A673 (cell line): ENCODE data around the gene ZNF511. TPM values are rescaled to one million over a fixed set of nuclear protein-coding genes. Genes with fewer than 3 reads are reported as not detected.

Experiments used
- BruUV-seq: library from RNA; stranded (reverse); fragments of 400-500 nt; replicated peaks from 2 replicates; lab custom pipeline; 2021; lab: Mats Ljungman, UMichigan
- CTCF ChIA-PET: fragments of 300-600 bp; sonication (Branson Sonifier 250); formaldehyde crosslinking; loops from one replicate; lab custom pipeline; 2022; ENCODE audit warnings: antibody characterized with exemption; lab: Charles Lee
- POLR2A ChIA-PET: fragments of 300-600 bp; sonication (Branson Sonifier 250); formaldehyde crosslinking; loops from one replicate; lab custom pipeline; 2022; ENCODE audit warnings: antibody characterized with exemption; ENCODE audit not compliant: low non-redundant PET; lab: Charles Lee
- DNase-seq: peaks from one replicate; pipeline ENCODE4 v3.0.0-alpha.2; 2015; ENCODE audit warnings: low spot score
- H3K27ac ChIP-seq: fragments of 200-600 bp; sonication (generic); 2 replicates; pipeline ENCODE4 v1.5.1; 2016; ENCODE audit warnings: mixed run types, low read depth, mild to moderate bottlenecking, mixed read lengths, antibody characterized with exemption, low read length; ENCODE audit not compliant: poor library complexity, severe bottlenecking
- H3K27me3 ChIP-seq: fragments of 200-600 bp; sonication (generic); replicated peaks from 2 replicates; pipeline ENCODE4 v1.6.1; 2017; ENCODE audit warnings: mixed run types, low read depth, mild to moderate bottlenecking, mixed read lengths, antibody characterized with exemption, low read length; ENCODE audit not compliant: insufficient read depth, poor library complexity
- H3K36me3 ChIP-seq: fragments of 200-600 bp; sonication (generic); 2 replicates; pipeline ENCODE4 v1.6.1; 2016; ENCODE audit warnings: mixed run types, mild to moderate bottlenecking, mixed read lengths, antibody characterized with exemption, low read length; ENCODE audit not compliant: insufficient read depth, poor library complexity, severe bottlenecking
- H3K4me1 ChIP-seq: fragments of 200-600 bp; sonication (generic); 2 replicates; pipeline ENCODE4 v1.6.1; 2017; ENCODE audit warnings: mixed run types, mild to moderate bottlenecking, mixed read lengths, antibody characterized with exemption, low read length; ENCODE audit not compliant: insufficient read depth, poor library complexity, severe bottlenecking
- H3K4me3 ChIP-seq: fragments of 200-600 bp; sonication (generic); 2 replicates; pipeline ENCODE4 v1.5.1; 2016; ENCODE audit warnings: low read depth, mixed run types, mild to moderate bottlenecking, mixed read lengths, low read length; ENCODE audit not compliant: poor library complexity, severe bottlenecking
- H3K9me3 ChIP-seq: fragments of 200-600 bp; sonication (generic); 2 replicates; pipeline ENCODE4 v1.6.1; 2016; ENCODE audit warnings: mixed run types, low read depth, mild to moderate bottlenecking, mixed read lengths, antibody characterized with exemption, low read length; ENCODE audit not compliant: poor library complexity, severe bottlenecking
- CTCF ChIP-seq: fragments of 300-800, 200-600 bp; sonication (generic); conservative IDR thresholded peaks from 2 replicates; pipeline ENCODE4 v1.5.1; 2017; ENCODE audit warnings: low read depth, mild to moderate bottlenecking, antibody characterized with exemption, low read length, moderate library complexity, mixed read lengths
- EZH2 ChIP-seq: fragments of 200-600 bp; sonication (generic); IDR thresholded peaks from 2 replicates; pipeline ENCODE4 v1.6.1; 2017; ENCODE audit warnings: borderline replicate concordance, low read depth, mild to moderate bottlenecking, mixed read lengths, antibody characterized with exemption, low read length; ENCODE audit not compliant: poor library complexity, severe bottlenecking
- intact Hi-C: fragments of 100-400 bp; cut with micrococcal nuclease; formaldehyde crosslinking; loops from one replicate; pipeline ENCODE4 v1.10.0; 2022; ENCODE audit not compliant: unreplicated experiment
- total RNA-seq: library from RNA; stranded (reverse); gene quantifications from 2 replicates; pipeline ENCODE4 v1.2.3, GENCODE V29; 2021

Gene ZNF511
- total RNA-seq, 1 experiment from 2014 or later, result 61.4 TPM

GRCh38 chr10:133298466-133298865, 10.2 kb upstream of the ZNF511 start:
- no peak overlapping the region for H3K27ac ChIP-seq
- peaks cover 49% of the 10 kb centered on the region for H3K36me3 ChIP-seq
- no peak overlapping the region for H3K4me3 ChIP-seq
- H3K4me1 ChIP-seq, result no peaks in the 10 kb centered on the region
- H3K27me3 ChIP-seq, result no peaks in the 10 kb centered on the region
- no peak for DNase-seq
- H3K9me3 ChIP-seq, result no peaks in the 10 kb centered on the region
- TF ChIP-seq EZH2, result no peak
- TF ChIP-seq CTCF, result no peak
- ChIA-PET CTCF (no interaction called here), POLR2A (no interaction called here)
- no TSS peak for BruUV-seq
- intact Hi-C loops, result no loop called here

GRCh38 chr10:133299224-133299623, 9.5 kb upstream of the ZNF511 start:
- CTCF ChIA-PET, result no interaction called here
- Histone ChIP-seq H3K4me1 (no peaks in the 10 kb centered on the region), H3K36me3 (peaks cover 49% of the 10 kb centered on the region), H3K27ac (no peak overlapping the region), H3K9me3 (no peaks in the 10 kb centered on the region), H3K27me3 (no peaks in the 10 kb centered on the region), H3K4me3 (no peak overlapping the region)
- no peak for TF ChIP-seq EZH2
- TF ChIP-seq CTCF, result no peak
- POLR2A ChIA-PET, result no interaction called here
- intact Hi-C loops, result no loop called here
- no TSS peak for BruUV-seq
- no peak for DNase-seq

- Histone ChIP-seq H3K36me3 (peaks cover 49% of the 10 kb centered on the region), H3K4me3 (no peak overlapping the region), H3K9me3 (no peaks in the 10 kb centered on the region), H3K27me3 (no peaks in the 10 kb centered on the region), H3K27ac (no peak overlapping the region), H3K4me1 (no peaks in the 10 kb centered on the region)
- no TSS peak for BruUV-seq
- TF ChIP-seq CTCF, result no peak
- TF ChIP-seq EZH2, result no peak
- ChIA-PET POLR2A (interaction anchor here (0.6 kb wide), 1 partner anchor 32 kb away, joined by 3 read pairs; no protein-coding TSS in a partner anchor), CTCF (no interaction called here)
- intact Hi-C loops, result no loop called here
- no peak for DNase-seq
Observed at GRCh38 chr10:133299738-133300137, 9.0 kb upstream of the ZNF511 start.
